K562 (cell line): ENCODE measurements around the gene TRDMT1. TPM values are rescaled to one million over a fixed set of nuclear protein-coding genes. Genes with fewer than 3 reads are reported as not detected.

ENCODE experiments used
- ATAC-seq: fragments of 200-7000 bp; cut with Tn5 transposase; 3 replicates; pipeline ENCODE4 v1.9.1; 2020; ENCODE audit warnings: moderate library complexity
- BruUV-seq: library from RNA; stranded (reverse); fragments of 400-500 nt; replicated peaks from 2 replicates; lab custom pipeline; 2021; lab: Mats Ljungman, UMichigan
- CTCF ChIA-PET: fragments of 300-600 bp; formaldehyde crosslinking; extraction: SDS; loops from one replicate; lab custom pipeline; 2021; ENCODE audit warnings: low intra/inter-chr PET ratio; lab: Yijun Ruan, JAX
- POLR2A ChIA-PET: fragments of 300-600, 350-650 bp; sonication (Branson Sonifier 250); formaldehyde crosslinking; extraction: SDS; loops from one replicate; lab custom pipeline; 2021; ENCODE audit warnings: antibody characterized with exemption, inconsistent platforms; lab: Yijun Ruan, JAX
- DNase-seq, 4 experiments: peaks; one replicate each; pipeline versions ENCODE4 v3.0.0 to v3.0.0-alpha.2; 2011 to 2018; ENCODE audit warnings: low spot score in 3 of 4, mixed read lengths in 3 of 4; ENCODE audit errors: extremely low read depth in 1 of 4
- FAIRE-seq: peaks from 2 replicates; lab custom pipeline; 2011; peaks lifted over from hg19 to GRCh38; lab: Jason Lieb, UNC
- H2AFZ ChIP-seq: 2 replicates; pipeline ENCODE4 v1.6.0; 2011; ENCODE audit warnings: low read depth, low read length, control low read depth, inconsistent platforms
- H3K27ac ChIP-seq: fragments of 200-600 bp; 3 replicates; pipeline ENCODE4 v1.8.0; 2011; ENCODE audit warnings: low read depth, mild to moderate bottlenecking, control low read depth, inconsistent platforms, low read length, moderate library complexity, mixed read lengths; ENCODE audit errors: extremely low read depth
- H3K27me3 ChIP-seq, 2 experiments: fragments of 300-600 bp in 1 of 2; 2 replicates in 1 of 2; 3 replicates in 1 of 2; pipeline versions ENCODE4 v1.6.0 to v1.8.0; 2011; ENCODE audit warnings: inconsistent platforms in 2 of 2, low read length in 2 of 2, mild to moderate bottlenecking in 1 of 2, mixed read lengths in 1 of 2, moderate library complexity in 1 of 2; ENCODE audit not compliant: control insufficient read depth in 2 of 2, insufficient read depth in 2 of 2
- H3K36me3 ChIP-seq: fragments of 300-600 bp; 3 replicates; pipeline ENCODE4 v1.8.0; 2011; ENCODE audit warnings: mild to moderate bottlenecking, low read length, inconsistent platforms; ENCODE audit not compliant: control insufficient read depth, insufficient read depth
- H3K4me1 ChIP-seq, 2 experiments: fragments of 200-600 bp in 1 of 2; replicated peaks in 1 of 2; 2 replicates in 1 of 2; 3 replicates in 1 of 2; pipeline versions ENCODE4 v1.5.1 to v1.8.0; 2011; ENCODE audit warnings: inconsistent platforms in 2 of 2, low read length in 2 of 2, mild to moderate bottlenecking in 1 of 2, mixed read lengths in 1 of 2, moderate library complexity in 1 of 2; ENCODE audit not compliant: control insufficient read depth in 2 of 2, insufficient read depth in 2 of 2
- H3K4me2 ChIP-seq: 2 replicates; pipeline ENCODE4 v1.6.1; 2011; ENCODE audit warnings: low read length, control low read depth, inconsistent platforms, mixed read lengths; ENCODE audit not compliant: insufficient read depth
- H3K4me3 ChIP-seq: fragments of 200-600 bp; sonication (generic), shearing (Covaris generic); 2 replicates; pipeline ENCODE4 v1.5.1; 2016; ENCODE audit warnings: control low read depth, inconsistent platforms
- H3K79me2 ChIP-seq: fragments of 200-600 bp; 3 replicates; pipeline ENCODE4 v1.8.0; 2011; ENCODE audit warnings: low read length, inconsistent platforms; ENCODE audit not compliant: control insufficient read depth, insufficient read depth
- H3K9ac ChIP-seq, 2 experiments: 2 replicates each; pipeline versions ENCODE4 v1.6.0 to v1.6.1; 2011; ENCODE audit warnings: low read depth in 2 of 2, low read length in 2 of 2, control low read depth in 1 of 2, inconsistent platforms in 1 of 2, mild to moderate bottlenecking in 1 of 2, mixed read lengths in 1 of 2; ENCODE audit not compliant: insufficient read depth in 1 of 2
- H3K9me1 ChIP-seq: one replicate; pipeline ENCODE4 v1.6.0; 2011; ENCODE audit warnings: inconsistent platforms, mild to moderate bottlenecking, low read length, moderate library complexity; ENCODE audit not compliant: control insufficient read depth, insufficient read depth
- H3K9me3 ChIP-seq: replicated peaks from 2 replicates; pipeline ENCODE4 v1.5.1; 2011; ENCODE audit warnings: low read depth, low read length, inconsistent platforms; ENCODE audit not compliant: control insufficient read depth, insufficient read depth
- H4K20me1 ChIP-seq: replicated peaks from 2 replicates; pipeline ENCODE4 v1.6.1; 2011; ENCODE audit warnings: low read length, inconsistent platforms, mixed read lengths; ENCODE audit not compliant: control insufficient read depth, insufficient read depth
- CLOCK ChIP-seq: fragments of 250-450 bp; sonication (Bioruptor Pico); IDR thresholded peaks from 2 replicates; pipeline ENCODE4 v1.4.0; 2020; ENCODE audit warnings: mild to moderate bottlenecking, moderate library complexity, borderline replicate concordance
- EGR1 ChIP-seq: fragments of 450-650 bp; conservative IDR thresholded peaks from 2 replicates; pipeline ENCODE4 v1.6.1; 2017; ENCODE audit warnings: mild to moderate bottlenecking
- ETV6 ChIP-seq, 3 experiments: fragments of 150-350 bp in 1 of 3; sonication (generic) in 1 of 3; formaldehyde crosslinking in 1 of 3; IDR thresholded peaks; 2 replicates each; pipeline versions ENCODE4 v1.6.1 to v1.8.0; 2014 to 2022; ENCODE audit warnings: borderline replicate concordance in 2 of 3, low read depth in 2 of 3, antibody characterized with exemption in 1 of 3, low read length in 1 of 3, mild to moderate bottlenecking in 1 of 3, missing genetic modification reagents in 1 of 3
- HLTF ChIP-seq: fragments of 450-650 bp; IDR thresholded peaks from 2 replicates; pipeline ENCODE4 v1.6.1; 2016
- KAT8 ChIP-seq: fragments of 450-650 bp; IDR thresholded peaks from 2 replicates; pipeline ENCODE4 v1.6.1; 2016; ENCODE audit warnings: low read depth, mild to moderate bottlenecking
- SFPQ ChIP-seq: fragments of 200-400 bp; formaldehyde crosslinking; IDR thresholded peaks from 2 replicates; pipeline ENCODE4 v1.6.1; 2017; ENCODE audit warnings: mild to moderate bottlenecking, low read depth, low read length, moderate library complexity
- SMARCA4 ChIP-seq: fragments of 450-650 bp; IDR thresholded peaks from 2 replicates; pipeline ENCODE4 v1.6.1; 2016
- STAT5A ChIP-seq: IDR thresholded peaks from 2 replicates; pipeline ENCODE4 v1.6.1; 2012; ENCODE audit warnings: low read length, inconsistent platforms, borderline replicate concordance
- ZNF274 ChIP-seq: IDR thresholded peaks from 2 replicates; pipeline ENCODE4 v1.6.1; 2011; ENCODE audit warnings: low read depth, mild to moderate bottlenecking, low read length, moderate library complexity, borderline replicate concordance
- ZNF384 ChIP-seq: IDR thresholded peaks from 2 replicates; pipeline ENCODE4 v1.6.1; 2012; ENCODE audit warnings: low read depth, low read length, improper control_type of control experiment
- ZNF511 ChIP-seq: sonication (generic); formaldehyde crosslinking; IDR thresholded peaks from 2 replicates; pipeline ENCODE4 v1.8.0; 2022; ENCODE audit warnings: mild to moderate bottlenecking, missing genetic modification reagents
- ZNF609 ChIP-seq: sonication (generic); formaldehyde crosslinking; IDR thresholded peaks from 2 replicates; pipeline ENCODE4 v1.8.1; 2023; ENCODE audit warnings: missing genetic modification reagents, mild to moderate bottlenecking, borderline replicate concordance
- ZNF77 ChIP-seq: fragments of 250-450 bp; sonication (Bioruptor Pico); IDR thresholded peaks from 2 replicates; pipeline ENCODE4 v1.5.0; 2020
- WGBS: fragments of 100-300 bp; shearing (Covaris generic); methylation state at CpG from one replicate; pipeline ENCODE4 v1.1.6; 2016; ENCODE audit warnings: low coverage, mixed read lengths; ENCODE audit not compliant: insufficient coverage; ENCODE audit errors: missing lambda C conversion rate; 5-methylcytosine and 5-hydroxymethylcytosine counted together
- in situ Hi-C: fragments of 300-500 bp; cut with MboI; formaldehyde crosslinking; loops from 4 replicates; pipeline ENCODE4 v1.15.0; 2018; ENCODE audit warnings: inconsistent platforms, mixed read lengths
- intact Hi-C: fragments of 100-400 bp; cut with micrococcal nuclease; formaldehyde crosslinking; loops from 2 replicates; pipeline ENCODE4 v1.14.2; 2022
- polyA plus RNA-seq, 8 experiments: library from polyadenylated mRNA; depleted of rRNA in 4 of 8; stranded (reverse) in 5 of 8; unstranded in 3 of 8; fragments of >200 nt; fragmentation: Nextera tagmentation in 2 of 8; fragmentation: Illumina TruSeq in 1 of 8; extraction: Ambion mirVana in 2 of 8; extraction: Trizol in 1 of 8; gene quantifications; 2 replicates each; pipeline versions ENCODE4 v1.2.1 to v1.2.3, GENCODE V29; 2011 to 2014; ENCODE audit warnings: inconsistent platforms in 1 of 8, missing spikeins in 1 of 8
- total RNA-seq, 7 experiments: library from RNA; depleted of rRNA in 6 of 7; stranded (reverse); fragments of >200 nt in 6 of 7; fragmentation: Illumina TruSeq in 2 of 7; extraction: Trizol in 2 of 7; gene quantifications; 2 replicates each; pipeline versions ENCODE4 v1.2.1 to v1.2.3, GENCODE V29; 2011 to 2021; ENCODE audit warnings: low replicate concordance in 1 of 7

TRDMT1 gene
- total and polyA plus RNA-seq, 9 of the 15 experiments (the other 6 are each of a cell fraction or from before 2014, with no cell fraction given), result 5.4 to 12.6 (median 9.3) TPM

- FAIRE-seq, result no peak
- no peak for TF ChIP-seq STAT5A
- TF ChIP-seq ETV6 (IDR thresholded peaks at IDR 0.05; ENCODE audit: borderline replicate concordance in 1 of 2, low read depth in 2 of 2, low read length in 1 of 2), result no peak
- no peak for TF ChIP-seq ETV6 (CRISPR knock-in tag; IDR thresholded peaks at IDR 0.05; ENCODE audit: borderline replicate concordance)
- TF ChIP-seq SFPQ, result no peak
- no peak for TF ChIP-seq ZNF511 (CRISPR knock-in tag)
- no peak for TF ChIP-seq EGR1
- TF ChIP-seq ZNF609 (CRISPR knock-in tag), result no peak
- no peak for TF ChIP-seq CLOCK
- no peak for TF ChIP-seq SMARCA4
- no peak for TF ChIP-seq KAT8
- no peak for TF ChIP-seq ZNF384
- no peak for TF ChIP-seq ZNF77 (CRISPR knock-in tag)
- TF ChIP-seq ZNF274, result no peak
- TF ChIP-seq HLTF, result no peak
Observed at GRCh38 chr10:17157024-17157423, 44.4 kb downstream of the TRDMT1 start.

More at GRCh38 chr10:17157024-17157423, 44.4 kb downstream of the TRDMT1 start:
- in situ Hi-C loops, result no loop called here
- ChIA-PET CTCF (no interaction called here), POLR2A (interaction anchor here (1.5 to 1.7 kb wide), 2 partner anchors 8 to 21 kb away, joined by 3 to 4 read pairs; no protein-coding TSS in a partner anchor)
- no peak overlapping the region for H3K9ac ChIP-seq
- no peak for ATAC-seq
- H3K4me1 ChIP-seq, result 0 out of 5 replicates have a peak, but pooled peaks cover 0 to 5% of the 10 kb centered on the region in 2 experiments
- H3K27me3 ChIP-seq, result no peaks in the 10 kb centered on the region
- H3K4me3 ChIP-seq, result no peak overlapping the region
- H3K36me3 ChIP-seq, result no peaks in the 10 kb centered on the region
- BruUV-seq, result no TSS peak
- DNase-seq, result no peak
- H4K20me1 ChIP-seq, result no peaks in the 10 kb centered on the region
- WGBS, result 44% methylated on average over 2 of the region's 2 CpGs
- intact Hi-C loops, result no loop called here
- H3K9me3 ChIP-seq, result no peaks in the 10 kb centered on the region
- no peak overlapping the region for H2AFZ ChIP-seq
- H3K27ac ChIP-seq, result no peak overlapping the region
- no peak overlapping the region for H3K4me2 ChIP-seq
- H3K9me1 ChIP-seq, result no peaks in the 10 kb centered on the region
- no peaks in the 10 kb centered on the region for H3K79me2 ChIP-seq
